ENCODE data around the gene ITGA8.

GRCh38 chr10:15759265-15759664, 39.5 kb upstream of the ITGA8 start:
- TF ChIP-seq CTCF (IDR thresholded peaks at IDR 0.05) (no peak), POLR2A (IDR thresholded peaks at IDR 0.05) (no peak)
